GM18502 (cell line): ENCODE data around the gene STK11.
"Not testable (repeated sequence)": the region's sequence is repeated elsewhere in the genome, so short reads cannot be mapped to it uniquely, and the experiment has no call there.

Experiments used
- ATAC-seq: cut with Tn5 transposase; IDR thresholded peaks from one replicate; pipeline ENCODE4 v1.9.1; 2021; ENCODE audit warnings: mild to moderate bottlenecking; ENCODE audit not compliant: unreplicated experiment, poor library complexity

Gene STK11

DNA sequence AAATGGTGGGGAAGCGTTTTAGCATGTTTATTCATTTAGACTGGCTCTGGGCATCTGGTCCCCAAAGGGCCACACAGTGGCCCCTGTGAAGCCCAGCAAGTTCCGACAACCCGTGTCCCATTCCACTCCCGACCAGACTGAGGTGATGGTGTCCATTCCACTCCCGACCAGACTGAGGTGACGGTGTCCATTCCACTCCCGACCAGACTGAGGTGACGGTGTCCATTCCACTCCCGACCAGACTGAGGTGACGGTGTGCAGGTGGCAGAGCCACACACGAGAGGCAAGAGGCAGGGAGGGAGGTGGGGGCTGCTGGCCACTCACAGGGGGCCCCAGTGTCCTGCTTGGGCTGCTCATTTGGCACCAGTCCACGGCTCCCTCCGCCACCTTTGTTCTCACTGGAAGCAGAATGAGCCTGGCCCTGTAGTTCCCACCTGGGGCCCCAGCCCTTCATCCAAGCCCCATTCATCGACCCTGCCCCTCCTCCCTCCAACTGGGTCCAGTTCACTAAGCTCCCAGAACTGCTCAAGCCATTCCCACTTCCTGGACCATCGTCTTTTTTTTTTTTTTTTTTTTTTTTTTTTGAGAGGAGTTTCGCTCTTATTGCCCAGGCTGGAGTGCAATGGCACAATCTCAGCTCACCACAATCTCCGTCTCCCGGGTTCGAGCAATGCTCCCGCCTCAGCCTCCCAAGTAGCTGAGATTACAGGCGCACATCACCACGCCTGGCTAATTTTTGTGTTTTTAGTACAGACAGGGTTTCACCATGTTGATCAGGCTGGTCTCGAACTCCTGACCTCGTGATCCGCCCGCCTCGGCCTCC lies 40.9 kb downstream of the STK11 start:
- not testable (repeated sequence) for ATAC-seq

DNA sequence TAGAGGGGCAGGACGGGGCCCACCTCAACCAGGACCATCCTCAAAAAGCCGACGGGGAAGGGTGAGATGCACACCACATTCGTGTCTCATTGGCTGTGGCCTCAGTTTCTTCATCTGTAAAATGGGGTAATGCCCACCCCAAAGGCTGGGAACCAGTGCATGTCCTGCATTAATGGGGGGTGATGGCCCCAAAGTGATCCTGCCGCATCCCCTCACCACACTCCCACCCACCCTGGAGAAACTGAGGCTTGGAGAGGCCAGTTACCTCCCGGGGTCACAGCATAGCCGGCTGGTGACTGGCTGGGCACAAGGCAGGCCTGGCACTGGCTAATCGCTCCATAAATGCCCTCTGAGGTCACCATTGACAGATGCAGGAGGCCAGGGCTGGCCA lies 42.2 kb downstream of the STK11 start:
- no peak for ATAC-seq

DNA sequence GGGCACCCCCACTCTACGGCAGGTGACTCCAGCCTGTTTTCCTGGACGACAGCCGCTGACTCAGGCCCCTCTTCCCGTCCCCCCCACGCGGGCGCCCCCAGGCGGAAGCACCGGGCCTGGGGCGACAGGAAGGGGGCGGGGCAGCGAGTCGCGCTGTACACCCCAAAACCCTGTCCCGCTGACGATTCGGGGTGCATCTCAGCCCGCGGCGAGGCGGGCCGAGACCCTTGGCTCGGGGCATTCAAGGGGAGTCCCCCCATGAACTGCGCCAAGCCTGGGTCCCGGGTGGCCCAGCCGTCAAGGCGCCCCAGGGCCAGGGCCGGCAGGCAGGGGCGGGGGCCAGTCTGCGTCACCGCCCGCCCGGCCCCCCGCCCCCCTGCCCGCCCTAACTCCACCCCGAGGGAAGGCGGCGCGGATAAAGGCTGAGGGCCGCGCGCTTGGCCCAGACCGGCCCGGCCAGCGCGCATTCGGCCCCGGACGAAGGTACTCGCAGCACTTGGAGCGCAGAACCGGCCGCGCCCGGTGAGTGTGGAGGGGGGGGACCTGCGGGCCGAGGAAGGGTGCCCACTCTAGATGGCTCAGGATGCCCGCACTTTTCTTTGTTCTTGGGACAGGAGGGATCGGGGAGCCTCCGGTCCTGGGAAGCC lies 42.7 kb downstream of the STK11 start, which contains the start of gene MIDN:
Gene MIDN (plus strand): TSS at position 445 of the 647 bp plus-strand sequence. CDS start 1,714 bp downstream, outside the sequence.
- peak; percentile 18 for ATAC-seq

DNA sequence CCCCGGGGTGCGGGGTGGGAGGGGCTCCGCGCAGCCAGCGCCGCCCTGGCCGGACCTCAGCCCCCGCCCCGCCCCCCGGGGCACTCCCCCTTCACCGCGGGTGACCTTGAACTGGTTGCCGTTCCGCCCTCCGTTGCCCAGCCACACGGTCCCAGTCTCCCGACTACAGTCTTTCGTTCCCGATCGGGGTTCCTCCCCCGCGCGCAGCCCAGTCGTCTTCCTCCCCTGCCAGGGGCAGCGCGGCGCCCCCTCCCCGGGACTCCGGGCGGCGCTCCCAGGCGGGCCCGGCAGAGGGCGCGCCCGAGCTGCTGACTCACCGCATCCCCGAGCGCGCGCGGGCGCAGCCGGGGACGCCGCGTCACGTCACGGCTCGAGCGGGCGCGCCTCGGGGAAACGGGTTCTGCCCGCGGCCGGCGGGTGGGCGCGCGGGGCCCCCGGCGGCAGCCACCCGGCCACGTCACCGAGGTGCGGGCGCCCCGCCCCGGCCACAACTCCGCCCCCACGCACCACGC lies 43.3 kb downstream of the STK11 start:
- peak; percentile 36 for ATAC-seq

DNA sequence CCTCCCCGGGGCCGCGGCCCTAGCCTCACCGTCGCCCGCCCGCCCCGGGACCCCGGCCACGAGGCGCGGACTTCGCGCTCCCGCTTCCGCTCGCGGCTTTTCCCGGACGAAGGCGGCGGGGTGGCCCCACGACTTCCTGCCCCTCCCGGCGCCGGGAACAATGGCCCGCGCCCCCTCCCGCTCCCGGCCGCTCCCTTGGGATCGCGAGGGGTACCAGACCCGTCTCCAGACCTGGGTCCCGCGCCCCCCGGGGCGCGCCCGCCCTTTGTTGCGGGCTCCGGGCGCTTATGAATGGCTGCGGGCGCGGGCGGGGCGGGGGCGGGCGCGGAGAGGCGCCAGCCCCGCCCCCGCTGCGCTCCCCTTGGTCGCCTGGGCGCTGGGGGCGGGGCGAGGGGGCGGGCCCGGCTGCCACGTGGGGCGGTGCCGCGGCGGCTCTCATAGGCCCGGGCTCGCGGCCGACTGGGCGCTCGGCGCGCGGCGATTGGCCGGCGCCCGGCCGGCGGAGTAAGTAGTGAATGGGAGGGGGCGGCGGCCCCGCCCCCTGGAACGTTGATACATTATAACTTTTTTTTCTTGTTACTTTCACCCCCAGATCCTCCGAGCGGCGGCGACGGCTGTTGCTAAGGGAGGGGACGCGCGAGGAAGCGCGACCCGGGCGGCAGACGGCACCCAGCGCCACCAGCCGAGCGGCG lies 43.9 kb downstream of the STK11 start:
- ATAC-seq, result peak; percentile 33

DNA sequence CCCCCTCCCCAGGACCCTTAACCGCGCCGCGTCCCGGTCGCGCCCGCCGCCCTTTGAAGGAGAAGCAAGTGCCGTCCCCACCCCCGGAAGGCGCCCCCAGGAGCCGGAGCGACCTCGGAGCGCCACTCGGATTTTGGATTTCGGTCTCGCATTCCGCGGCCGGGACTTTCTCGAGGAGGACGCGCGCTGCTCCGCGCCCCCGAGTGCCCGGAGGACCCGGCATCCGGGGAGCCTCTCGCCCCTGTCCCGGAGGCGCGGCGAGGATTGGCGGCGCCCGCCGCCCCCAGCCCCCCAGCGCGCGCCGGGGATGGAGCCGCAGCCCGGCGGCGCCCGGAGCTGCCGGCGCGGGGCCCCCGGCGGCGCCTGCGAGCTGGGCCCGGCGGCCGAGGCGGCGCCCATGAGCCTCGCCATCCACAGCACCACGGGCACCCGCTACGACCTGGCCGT lies 44.4 kb downstream of the STK11 start:
- ATAC-seq, result no peak

DNA sequence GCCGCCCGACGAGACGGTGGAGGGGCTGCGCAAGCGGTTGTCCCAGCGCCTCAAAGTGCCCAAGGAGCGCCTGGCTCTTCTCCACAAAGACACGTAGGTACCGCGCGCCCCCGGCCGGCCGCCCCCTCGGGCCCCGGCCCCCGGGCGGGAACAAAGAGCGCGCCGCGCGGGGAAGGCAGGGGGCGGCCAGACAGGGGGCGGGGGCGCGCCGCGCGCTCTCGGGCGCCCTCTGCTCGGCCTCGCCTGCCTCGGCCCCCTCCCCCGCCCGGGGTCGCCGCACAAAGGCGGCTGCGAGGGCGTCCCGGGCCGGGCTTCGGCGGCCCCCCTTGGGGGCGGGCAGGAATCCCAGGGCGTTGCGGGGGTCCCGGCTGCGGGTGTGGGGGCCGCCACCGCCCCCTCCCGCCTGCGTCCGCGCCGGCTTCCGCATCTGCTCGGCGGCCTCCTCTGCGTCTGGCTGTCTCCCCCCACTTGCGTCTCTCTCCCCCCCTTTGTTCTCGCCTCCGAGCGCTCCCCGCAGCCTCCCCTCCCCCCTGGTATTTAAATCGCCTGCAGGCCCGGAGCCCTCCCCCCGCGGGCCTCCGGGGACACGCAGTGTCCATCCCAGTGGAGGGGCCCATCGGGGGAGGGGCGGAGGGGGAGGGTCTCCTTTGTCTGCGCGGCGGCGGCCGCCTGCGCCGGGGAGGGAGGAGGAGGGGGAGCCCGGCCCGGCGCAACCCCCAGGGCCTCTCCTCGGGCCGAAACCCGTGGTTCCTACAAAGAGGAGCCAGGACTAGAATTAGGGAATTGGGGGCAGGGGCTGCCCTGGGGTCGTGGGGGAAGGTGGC lies 45.1 kb downstream of the STK11 start:
- ATAC-seq, result no peak

DNA sequence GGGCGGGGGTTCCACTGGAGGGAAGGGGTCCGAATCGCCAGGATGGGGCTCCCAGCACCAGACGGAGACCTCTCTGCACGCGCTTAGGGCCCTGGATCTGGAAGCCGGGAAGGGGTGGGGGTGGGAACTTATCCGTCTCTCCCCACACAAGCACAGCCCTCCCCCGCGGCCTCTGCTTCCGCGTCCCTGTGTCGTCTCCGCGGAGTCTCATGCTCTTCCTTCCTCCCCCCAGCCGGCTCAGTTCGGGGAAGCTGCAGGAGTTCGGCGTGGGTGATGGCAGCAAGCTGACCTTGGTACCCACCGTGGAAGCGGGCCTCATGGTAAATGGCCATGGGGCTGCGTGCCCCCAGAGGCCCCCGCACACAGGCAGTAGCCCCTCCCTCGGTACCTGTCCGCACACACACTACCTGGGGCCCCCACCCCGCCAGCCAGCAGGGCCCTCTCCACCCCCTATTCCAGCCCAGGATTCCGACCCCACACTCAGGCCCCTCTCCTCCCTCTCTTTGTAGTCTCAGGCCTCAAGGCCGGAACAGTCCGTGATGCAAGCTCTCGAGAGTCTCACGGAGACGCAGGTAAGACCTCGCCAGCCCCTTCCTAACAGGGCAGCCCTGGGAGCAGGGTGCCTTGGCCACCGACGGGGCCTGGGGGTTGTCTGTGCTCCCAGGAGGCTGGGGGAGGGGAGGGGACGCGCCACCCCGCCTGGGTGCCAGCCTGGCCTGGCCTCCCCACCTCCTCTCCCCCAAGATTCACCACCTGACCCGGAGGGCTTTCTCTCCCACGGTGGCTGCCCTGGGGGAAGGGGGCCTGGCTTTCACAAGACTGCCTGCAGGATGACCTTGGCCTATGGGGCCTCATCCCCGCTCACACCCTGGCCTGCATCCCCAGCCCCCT lies 46.0 kb downstream of the STK11 start:
- ATAC-seq, result no peak

DNA sequence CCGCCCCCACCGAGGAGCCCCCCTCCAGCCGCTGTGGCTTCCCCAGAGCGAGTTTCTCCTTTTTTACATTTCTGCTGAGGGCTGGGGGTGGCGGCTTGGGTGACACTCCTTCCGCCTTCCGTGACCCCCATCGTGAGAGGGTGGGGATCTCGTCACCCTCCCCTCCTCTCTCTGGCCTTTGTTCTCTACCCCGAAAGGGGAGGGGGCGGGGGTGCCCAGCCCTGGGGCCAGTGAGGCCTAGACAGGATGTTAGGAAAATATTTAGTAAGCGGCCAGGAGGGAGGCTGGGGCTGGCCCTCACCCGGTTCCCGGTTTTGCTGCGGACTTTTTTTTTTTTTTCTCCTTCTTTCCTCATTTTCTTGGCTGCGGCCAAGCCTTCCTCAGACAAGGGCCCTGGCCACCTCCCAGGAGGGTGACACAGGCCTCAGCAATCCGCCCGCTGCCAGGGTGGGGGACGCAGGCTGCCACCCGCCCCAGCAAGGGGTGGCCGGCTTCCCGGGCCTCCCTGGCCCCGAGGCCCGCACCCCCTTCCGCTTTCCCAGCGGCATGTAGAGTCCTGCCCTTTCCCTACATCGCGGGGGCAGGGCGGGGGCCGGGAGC lies 46.7 kb downstream of the STK11 start:
- no peak for ATAC-seq

DNA sequence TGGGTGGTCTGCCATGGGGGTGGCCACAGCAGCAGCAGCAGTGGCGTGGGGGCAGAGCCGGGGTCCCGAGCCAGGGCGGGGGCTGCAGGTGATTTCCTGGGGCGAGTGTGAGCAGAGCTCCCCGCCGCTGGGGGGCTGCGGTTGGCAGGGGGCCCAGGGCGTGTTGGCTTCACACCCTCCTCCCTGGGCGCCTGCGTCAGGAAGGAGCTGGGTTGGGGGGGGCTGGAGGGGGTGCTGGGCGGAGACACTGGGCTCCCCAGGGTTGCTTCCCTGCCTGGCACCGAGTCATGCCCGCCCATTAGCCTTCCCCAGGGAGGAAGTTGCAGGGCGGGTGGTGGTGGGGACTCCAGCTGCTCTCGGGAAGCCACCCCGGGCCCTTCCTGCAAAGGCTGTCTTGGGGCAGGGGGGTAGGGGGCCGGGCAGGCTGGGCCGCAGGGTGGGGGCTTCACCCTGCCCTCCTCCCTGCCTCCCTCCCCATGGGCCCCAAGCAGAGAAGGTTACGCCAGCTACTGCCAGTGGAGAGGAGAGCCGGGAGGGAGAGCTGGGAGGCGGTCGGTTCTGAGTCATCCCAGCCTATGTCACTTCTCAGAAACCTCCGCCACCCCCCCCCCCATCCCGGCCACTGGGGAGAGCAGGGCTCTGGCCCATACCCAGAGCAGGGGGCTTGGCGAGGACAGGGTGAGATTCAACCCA lies 47.4 kb downstream of the STK11 start:
- no peak for ATAC-seq

DNA sequence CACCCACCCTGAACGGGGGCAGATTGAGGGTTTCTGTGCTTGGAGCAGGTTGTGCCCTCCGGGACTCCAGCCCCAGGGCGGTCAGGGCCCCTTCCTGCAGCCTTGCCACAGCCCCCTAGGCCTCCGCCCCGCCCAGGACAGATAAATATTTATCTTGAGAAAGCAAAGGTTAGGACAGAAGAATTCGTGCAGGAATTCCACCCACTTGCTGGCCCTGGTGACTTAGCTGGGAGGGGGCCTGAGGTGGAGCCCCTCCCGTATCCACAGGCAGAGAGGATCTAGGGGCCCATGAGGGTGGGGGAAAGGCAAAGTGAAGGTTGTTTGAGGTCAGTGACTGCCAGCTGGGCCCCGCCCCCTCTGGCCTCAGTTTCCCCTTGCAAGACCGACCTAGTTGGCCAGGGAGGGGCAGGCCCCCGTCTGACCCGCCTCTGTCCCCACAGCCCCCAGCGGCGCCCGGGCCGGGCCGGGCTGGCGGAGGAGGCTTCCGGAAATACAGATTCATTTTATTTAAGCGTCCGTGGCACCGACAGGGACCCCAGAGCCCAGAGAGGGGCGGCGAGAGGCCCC lies 48.0 kb downstream of the STK11 start:
- ATAC-seq, result no peak

DNA sequence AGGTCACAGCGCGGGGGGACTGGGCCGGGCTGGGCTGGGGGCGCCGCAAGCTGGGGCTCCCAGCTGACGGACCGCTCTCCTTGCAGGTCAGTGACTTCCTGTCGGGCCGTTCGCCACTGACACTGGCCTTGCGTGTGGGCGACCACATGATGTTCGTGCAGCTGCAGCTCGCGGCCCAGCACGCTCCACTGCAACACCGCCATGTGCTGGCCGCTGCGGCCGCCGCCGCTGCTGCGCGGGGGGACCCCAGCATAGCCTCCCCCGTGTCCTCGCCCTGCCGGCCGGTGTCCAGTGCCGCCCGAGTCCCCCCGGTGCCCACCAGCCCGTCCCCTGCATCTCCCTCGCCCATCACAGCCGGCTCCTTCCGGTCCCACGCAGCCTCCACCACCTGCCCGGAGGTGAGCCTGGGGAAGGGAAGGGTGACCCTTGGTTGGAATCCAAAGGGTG lies 48.5 kb downstream of the STK11 start:
- ATAC-seq, result no peak

DNA sequence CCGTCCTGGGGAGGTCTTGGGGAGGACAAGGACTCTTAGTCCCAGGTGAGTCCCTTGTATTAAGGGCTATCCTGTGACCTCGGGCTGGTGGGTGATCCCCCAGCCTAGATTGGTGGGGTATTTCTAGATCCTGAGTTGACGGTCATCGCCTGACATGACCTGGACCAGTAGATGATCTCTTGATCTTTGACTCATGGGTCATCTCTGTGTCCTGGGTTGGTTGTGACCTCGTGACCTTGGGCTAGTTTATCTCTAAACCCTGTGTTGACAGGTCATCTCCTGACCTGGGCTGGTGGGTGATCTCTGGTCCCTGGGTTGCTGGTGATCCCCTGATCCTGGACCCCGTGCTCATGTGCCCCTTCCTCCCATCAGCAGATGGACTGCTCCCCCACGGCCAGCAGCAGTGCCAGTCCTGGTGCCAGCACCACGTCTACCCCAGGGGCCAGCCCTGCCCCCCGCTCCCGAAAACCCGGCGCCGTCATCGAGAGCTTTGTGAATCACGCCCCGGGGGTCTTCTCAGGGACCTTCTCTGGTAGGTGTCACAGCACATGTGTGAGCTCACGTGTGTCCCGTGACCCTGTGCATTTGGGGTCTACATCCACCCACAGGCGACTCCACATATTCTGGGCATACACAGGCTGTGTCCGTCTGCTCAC lies 49.1 kb downstream of the STK11 start:
- no peak for ATAC-seq

DNA sequence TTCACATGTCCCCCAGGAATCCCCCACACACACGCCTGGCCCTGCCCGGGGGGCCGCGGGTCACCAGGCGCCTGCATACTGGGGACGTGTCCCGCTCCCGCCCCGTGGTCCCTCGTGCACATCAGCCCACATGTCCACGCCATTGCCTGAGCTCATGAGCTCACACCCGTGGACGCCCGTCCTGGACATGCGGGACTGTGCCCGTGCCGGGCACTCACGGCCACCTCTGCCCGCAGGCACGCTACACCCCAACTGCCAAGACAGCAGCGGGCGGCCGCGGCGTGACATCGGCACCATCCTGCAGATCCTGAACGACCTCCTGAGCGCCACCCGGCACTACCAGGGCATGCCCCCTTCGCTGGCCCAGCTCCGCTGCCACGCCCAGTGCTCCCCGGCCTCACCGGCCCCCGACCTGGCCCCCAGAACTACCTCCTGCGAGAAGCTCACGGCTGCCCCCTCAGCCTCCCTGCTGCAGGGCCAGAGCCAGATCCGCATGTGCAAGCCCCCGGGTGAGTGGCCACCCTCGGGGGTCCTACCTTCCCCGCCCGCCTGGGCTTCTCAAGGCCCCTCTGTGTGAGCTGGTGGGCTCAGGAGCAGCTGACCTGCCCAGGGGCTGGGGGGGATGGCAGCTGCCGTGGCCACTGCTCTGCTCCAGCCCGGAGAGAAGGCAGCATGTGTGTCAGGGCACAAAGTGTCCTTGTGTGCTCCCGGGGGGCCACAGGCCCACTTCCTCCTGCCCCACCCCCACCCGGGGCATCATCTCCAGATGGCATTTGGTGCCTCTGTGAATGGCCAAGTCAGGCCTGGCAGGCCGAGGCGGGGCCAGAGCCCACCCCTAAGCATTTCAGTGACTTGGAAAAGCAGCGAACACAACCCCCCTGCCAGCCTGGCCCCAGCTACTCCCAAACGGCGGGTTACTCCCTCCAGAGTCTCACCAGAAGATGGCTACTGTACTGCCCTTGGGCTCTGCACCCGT lies 49.9 kb downstream of the STK11 start:
- no peak for ATAC-seq

DNA sequence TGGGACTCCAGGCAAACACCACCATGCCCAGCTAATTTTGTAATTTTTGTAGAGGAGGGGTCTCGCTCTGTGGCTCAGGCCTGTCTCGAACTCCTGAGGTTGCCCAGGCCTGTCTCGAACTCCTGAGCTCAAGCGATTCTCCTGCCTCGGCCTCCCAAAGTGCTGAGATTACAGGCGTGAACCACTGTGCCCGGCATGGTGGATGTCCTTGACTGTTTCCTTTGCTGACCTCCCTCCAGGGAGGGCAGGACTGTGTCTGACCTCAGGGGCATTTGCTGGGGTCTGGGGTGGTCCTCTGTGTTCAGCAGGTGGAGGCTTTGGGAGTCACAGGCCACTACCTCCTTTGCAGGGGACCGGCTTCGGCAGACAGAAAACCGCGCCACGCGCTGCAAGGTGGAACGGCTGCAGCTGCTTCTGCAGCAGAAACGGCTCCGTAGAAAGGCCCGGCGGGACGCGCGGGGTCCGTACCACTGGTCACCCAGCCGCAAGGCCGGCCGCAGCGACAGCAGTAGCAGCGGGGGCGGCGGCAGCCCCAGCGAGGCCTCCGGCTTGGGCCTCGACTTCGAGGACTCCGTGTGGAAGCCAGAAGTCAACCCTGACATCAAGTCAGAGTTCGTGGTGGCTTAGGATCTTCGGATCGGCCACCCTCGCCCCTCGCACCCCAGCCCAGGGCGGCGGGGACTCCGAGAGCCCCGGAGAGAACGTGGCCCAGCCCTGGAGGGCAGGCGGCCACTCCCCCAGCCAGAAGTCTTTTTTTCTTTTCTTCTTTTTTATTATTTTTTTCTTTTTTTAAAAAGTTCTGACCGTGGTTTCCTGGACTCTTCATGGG lies 51.3 kb downstream of the STK11 start:
- no peak for ATAC-seq
